H1 (cell line): ENCODE measurements around the gene TAF4.

Experiments
- ATF2 ChIP-seq: IDR thresholded peaks from 2 replicates; pipeline ENCODE4 v1.6.1; 2012; ENCODE audit warnings: low read length, inconsistent platforms
- CTCF ChIP-seq, 3 experiments: IDR thresholded peaks; 1 replicate in 2 of 3; 2 replicates in 1 of 3; pipeline versions ENCODE4 v1.5.1 to v1.6.1; 2011; ENCODE audit warnings: low read length in 3 of 3, mild to moderate bottlenecking in 3 of 3, inconsistent platforms in 2 of 3, low read depth in 1 of 3, moderate library complexity in 1 of 3; ENCODE audit not compliant: insufficient read depth in 1 of 3; ENCODE audit errors: control extremely low read depth in 1 of 3
- HDAC6 ChIP-seq: IDR thresholded peaks from one replicate; pipeline ENCODE4 v1.7.1; 2012; ENCODE audit warnings: low read depth, mild to moderate bottlenecking, inconsistent platforms, low read length, moderate library complexity
- JUN ChIP-seq: IDR thresholded peaks from 2 replicates; pipeline ENCODE4 v1.6.1; 2011; ENCODE audit warnings: low read depth, mild to moderate bottlenecking, improper control_type of control experiment, low read length
- KDM1A ChIP-seq: fragments of 200-600, 300-600 bp; sonication (generic); IDR thresholded peaks from 2 replicates; pipeline ENCODE4 v1.7.1; 2016; ENCODE audit warnings: mild to moderate bottlenecking, low read length, borderline replicate concordance
- NANOG ChIP-seq: IDR thresholded peaks from 2 replicates; pipeline ENCODE4 v1.6.1; 2011; ENCODE audit warnings: low read length, low read depth, mild to moderate bottlenecking, inconsistent platforms; ENCODE audit not compliant: insufficient read depth, poor library complexity, severe bottlenecking
- POLR2A ChIP-seq, 2 experiments: IDR thresholded peaks; 1 replicate in 1 of 2; 2 replicates in 1 of 2; pipeline ENCODE4 v1.6.1; 2011; ENCODE audit warnings: low read depth in 2 of 2, low read length in 2 of 2, mild to moderate bottlenecking in 2 of 2; ENCODE audit errors: control extremely low read depth in 1 of 2
- POLR2AphosphoS5 ChIP-seq: IDR thresholded peaks from 2 replicates; pipeline ENCODE4 v1.6.1; 2011; ENCODE audit warnings: low read depth, low read length
- RNF2 ChIP-seq: fragments of 200-900, 300-1000 bp; sonication (generic); IDR thresholded peaks from 2 replicates; pipeline ENCODE4 v1.7.1; 2016; ENCODE audit warnings: borderline replicate concordance, low read depth, mild to moderate bottlenecking, antibody characterized with exemption, low read length; ENCODE audit not compliant: poor library complexity, severe bottlenecking; ENCODE audit errors: missing control alignments
- SIRT6 ChIP-seq: IDR thresholded peaks from one replicate; pipeline ENCODE4 v1.7.1; 2012; ENCODE audit warnings: low read length, inconsistent platforms
- TCF12 ChIP-seq: IDR thresholded peaks from 2 replicates; pipeline ENCODE4 v1.6.1; 2011; ENCODE audit warnings: low read depth, mild to moderate bottlenecking, low read length

- TF ChIP-seq ATF2: no peak
- no peak for TF ChIP-seq CTCF (IDR thresholded peaks at IDR 0.05; ENCODE audit: control extremely low read depth in 1 of 3, insufficient read depth in 1 of 3, low read depth in 1 of 3, low read length in 3 of 3)
- no peak for TF ChIP-seq JUN
- TF ChIP-seq RNF2: no peak
- TF ChIP-seq NANOG: no peak
- no peak for TF ChIP-seq POLR2A (IDR thresholded peaks at IDR 0.05; ENCODE audit: control extremely low read depth in 1 of 2, low read depth in 2 of 2, low read length in 2 of 2)
- no peak for TF ChIP-seq SIRT6
- TF ChIP-seq POLR2AphosphoS5: no peak
- TF ChIP-seq HDAC6: no peak
- no peak for TF ChIP-seq KDM1A
- no peak for TF ChIP-seq TCF12
Measured at GRCh38 chr20:62002882-62003480, 62.7 kb downstream of the TAF4 start.
